NCI-H82 (cell line): ENCODE measurements around the gene MTOR.

ENCODE experiments used
- DNase-seq: peaks from one replicate; lab custom pipeline; 2025; lab: John Stamatoyannopoulos, UW

Gene MTOR

DNA sequence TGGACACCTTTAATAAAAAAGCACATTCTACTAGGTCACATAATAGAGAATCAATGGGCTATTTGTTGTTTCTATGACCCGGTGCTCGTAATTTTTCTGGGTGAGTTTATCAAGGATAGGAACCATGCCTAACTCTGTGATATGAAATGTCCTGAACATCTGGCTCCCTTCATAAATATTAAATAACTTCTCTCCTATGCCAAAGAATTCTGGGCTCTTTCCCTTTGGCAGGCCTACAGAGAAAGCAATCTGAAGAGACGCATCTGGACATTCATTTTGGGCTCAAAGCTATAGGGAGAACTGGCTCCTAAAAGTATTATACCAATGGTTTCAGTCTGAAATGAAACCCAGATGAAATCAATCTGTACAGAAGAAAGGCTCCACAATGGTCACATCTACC, 112.0 kb downstream of the MTOR start:
- no peak for DNase-seq

DNA sequence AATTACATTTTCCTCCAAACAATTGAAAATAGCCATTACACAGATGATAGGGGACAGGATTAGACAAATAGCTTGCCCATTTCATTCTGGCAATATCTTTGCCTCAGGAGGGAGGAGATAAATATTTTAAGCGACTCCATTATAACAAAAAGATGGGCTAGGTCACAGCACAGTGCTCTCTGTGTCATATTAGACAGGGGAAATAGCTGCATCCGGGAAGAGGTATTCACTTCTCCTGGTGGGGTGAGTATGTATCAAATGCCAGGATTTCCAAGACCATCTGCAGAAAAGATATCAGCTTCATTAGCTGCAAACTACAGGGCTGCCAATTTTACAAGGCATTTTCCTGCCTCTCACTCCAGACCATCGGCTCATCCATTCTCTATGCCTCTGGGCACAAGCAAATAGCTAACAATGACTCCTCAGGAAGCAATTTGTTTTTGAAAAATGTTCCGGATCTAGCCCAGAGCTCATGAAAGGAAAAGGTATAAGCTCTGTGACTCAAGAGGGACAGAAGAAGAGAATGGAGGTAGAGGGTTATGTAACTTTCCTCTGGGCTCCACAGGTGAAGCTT, 115.1 kb downstream of the MTOR start:
- DNase-seq: no peak

DNA sequence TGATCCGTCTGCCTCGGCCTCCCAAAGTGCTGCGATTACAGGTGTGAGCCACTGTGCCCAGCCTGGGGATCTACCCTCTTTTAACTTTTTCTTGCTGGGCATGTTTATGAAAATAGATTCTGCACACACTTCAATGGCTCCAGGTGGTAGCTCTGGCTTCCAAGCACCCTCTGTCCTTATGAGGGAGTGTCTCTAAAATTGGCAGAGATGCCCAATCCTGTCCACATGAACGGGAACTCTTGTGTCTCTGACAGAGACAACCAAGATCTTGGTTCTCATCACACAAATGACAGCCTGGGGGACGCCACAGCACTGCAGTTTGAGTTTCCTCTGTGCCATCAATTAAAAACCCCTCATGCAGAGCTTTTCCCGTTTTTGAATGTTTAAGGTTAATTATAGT, 116.6 kb downstream of the MTOR start:
- DNase-seq: no peak

DNA sequence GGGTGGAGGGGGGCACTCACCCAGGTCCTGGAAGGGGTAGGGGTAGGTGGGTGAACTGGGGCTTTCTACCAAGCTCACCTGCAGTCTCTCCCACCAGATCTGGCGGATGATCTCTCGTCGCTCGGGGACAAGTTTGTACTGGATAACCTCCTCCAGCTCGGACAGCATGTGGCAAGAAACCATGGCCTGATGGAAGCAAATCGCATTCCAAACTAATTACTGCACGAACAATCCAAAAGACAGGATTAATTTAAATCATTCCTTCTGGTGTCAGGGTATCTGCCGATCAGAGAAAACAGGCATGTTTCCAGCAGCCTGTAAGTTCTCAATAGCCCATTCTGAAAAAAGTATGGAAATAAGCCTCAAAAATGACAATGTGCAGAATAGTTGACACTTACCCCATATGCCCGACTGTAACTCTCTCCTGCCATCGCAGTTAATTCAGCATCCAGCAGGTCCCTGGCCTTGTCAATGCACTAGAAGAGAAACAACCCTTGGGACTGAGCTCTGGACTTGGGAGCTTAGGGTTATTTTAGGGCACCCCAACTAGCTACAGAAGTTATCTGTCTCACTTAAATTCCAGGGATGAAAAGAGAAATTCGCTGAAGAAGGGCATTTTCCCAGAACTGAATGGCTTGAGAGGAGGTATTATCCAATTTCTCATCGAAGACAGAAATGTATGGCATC, 117.6 kb downstream of the MTOR start:
- DNase-seq: peak; percentile 77

DNA sequence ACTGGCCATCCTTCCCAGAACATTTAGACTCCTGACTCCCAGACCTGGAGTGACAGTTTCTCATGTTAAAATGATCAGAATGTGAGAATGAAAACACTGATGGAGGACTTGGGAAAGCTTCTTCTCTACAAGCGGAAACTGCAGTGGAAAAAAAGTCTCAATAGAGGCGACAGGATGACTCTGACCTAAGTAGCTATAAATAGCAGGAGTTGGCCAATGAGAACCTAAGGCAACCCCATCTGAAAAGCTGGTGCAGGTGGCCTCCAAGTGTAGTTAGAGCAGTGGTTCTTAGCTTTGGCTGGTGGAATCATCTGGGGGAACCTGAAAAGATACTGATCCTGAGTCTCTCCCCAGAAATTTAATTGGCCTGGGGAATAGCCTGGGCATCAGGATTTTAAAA, 118.4 kb downstream of the MTOR start:
- no peak for DNase-seq

DNA sequence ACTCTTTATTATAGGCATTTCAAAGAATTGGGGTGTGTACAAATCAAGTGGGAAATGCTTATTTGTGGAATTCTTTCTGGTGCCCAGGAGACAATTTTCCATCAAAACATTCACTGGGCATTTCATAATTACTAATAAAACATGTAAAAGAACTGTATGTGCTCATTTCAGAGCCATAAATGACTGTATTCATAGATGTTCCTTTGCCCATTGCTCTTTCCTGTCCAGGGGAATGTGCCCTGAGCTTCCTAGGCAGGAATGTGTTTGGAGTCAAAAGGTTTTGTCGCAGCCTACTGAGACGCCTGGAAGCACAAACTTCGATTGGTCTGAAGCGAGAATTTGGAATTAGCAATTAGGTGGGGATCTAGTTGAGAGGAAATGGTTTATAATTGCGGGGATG, 119.0 kb downstream of the MTOR start:
- DNase-seq: no peak

DNA sequence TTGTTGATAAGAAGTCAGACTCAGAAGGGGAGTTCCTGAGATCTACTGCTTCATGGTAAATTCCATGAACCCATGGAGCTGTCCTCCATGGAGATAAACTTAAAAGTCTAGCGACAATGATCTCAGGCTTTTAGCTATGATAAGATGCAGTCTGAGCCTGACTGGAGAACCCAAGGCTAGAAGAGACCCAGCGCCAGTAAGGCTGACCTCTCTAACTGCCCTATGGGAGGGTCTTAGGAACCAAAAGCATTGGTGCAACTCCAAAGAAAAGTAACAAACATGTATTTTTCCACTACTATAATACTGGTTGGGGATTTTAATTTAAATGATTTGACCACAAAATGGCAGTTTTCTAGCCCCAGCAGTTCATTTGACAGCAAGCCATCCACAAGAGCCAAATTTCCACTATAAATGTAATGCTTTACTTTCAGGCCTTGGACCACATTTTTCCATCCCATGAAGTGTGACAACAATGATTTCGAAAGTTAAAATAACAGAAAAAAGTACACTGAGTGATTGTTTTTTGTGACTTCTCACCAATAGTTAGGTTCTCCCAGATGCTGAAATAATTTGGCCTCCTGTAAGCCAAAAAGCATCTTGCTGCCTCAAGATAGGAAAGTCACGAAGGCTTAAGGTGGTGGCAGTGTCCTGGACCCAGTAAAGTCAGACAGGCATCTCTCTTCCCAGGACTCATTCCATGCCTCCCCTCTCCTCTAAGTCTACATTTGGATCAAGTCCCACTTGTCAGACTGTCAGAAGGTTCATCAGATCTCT, 119.5 kb downstream of the MTOR start:
- DNase-seq: no peak

DNA sequence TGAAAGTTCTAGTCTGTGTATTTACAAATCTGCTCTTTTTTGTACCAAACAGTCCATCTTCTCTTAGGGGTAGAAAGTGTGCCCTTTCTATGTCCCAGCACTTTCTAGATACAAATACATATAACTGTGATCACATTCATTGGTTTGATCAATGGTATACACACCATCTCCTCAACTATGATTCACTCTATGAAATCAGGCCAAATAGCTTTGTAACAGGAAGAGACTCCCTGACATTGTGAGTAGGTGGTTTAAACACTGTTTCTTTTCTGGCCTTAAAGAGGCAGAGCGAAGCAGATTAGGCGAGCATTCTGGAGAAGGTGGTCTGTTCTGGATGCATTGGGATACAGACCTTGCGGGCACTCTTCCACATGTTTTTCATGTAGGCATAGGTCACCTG, 123.4 kb downstream of the MTOR start:
- DNase-seq: no peak

DNA sequence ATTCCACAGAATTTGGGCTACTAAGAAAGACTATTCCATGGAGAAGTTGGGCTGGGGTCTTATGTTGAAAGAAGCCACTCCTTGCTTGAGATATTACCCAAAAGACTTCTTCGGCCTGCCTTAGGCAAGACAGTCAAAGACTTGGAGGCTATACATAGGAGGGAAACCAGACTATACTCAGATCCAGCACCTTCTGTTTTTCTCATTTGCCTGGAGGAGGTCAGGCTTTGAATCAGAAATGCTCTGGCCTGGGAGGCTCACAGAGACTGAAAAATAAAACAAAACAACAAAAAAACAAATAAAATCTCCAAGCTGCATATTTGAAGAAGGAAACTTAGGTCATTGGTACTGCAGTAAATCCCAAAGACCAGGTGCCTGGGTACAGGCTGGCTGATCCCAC, 124.3 kb downstream of the MTOR start:
- DNase-seq: no peak

DNA sequence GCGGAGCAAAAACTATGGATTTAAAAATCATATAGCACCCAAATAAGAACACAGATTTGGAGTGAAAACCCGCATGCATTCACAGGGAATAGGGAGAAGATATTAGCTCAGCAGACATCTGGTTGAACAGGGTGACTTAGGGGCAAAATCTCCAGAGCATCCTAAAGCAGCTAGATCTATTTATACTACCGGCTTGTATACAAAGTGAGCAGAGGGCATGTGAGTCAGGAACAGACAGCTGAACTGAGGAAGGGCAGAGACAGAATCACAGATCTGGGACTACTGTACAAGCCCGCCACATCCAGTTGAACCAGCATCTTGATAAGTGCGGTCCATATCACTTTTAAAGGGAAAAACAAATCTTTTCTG, 127.5 kb downstream of the MTOR start:
- peak; percentile 65 for DNase-seq

DNA sequence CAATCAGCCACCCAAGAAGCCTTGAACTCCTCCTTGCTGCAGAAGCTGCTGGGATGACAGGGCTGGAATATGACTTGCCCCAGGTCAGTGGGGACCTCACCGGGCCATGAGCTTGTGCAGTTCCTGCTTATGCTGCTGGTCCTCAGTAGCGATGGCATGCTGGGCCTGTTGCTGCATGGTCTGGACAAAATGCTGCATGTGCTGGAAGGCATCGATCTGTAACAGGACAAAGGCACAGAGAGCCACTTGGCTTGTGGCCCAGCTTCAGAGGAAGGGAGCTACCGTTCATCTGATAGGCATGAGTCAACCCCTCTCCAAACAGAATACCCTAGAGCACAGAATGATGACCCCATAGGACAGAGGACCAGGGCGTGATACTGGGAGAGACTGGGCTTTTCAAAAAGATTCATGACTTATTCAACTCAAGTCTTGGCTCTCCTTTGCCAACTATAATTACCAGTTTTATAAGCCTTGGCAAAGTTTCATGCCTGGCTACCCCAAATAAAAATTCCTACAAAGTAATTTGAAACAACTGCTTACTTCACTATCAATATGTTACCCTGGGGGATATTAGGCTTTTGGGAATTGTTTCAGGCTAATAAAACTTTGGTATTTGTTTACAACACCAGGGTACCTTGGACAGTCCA, 128.0 kb downstream of the MTOR start:
- DNase-seq: no peak

DNA sequence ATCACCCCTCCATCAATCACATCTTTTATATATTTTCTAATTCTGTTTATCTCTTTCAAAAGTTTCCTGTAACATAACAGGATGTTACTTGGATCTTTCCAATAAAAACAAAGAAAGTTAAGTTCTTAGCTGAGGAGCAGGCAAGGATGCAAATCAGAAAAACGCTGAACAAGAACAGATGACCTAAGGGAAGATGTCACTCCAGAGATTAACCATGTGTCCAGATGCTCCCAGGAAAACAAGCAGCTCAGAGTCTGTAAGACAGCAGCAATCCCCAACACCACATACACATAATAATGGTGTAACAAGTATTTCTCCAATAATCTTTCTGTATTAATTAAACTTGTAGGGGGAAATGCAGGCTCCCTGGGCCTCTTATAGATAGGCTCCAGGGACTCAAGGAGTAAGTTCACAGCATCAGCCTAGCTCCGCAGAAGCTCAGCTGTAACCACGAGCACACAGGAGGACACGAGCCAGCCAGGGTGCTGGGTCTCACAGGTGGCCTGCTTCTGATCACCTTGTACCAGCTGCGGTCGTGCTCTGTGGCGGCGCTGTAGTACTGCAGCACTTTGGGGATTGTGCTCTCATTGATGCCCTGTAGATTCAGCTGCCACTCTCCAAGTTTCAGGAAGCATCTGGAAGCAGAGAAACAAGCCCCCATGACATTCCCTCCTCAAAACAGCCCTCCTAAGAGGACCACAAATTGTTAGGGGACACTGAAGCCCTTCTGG, 129.6 kb downstream of the MTOR start:
- peak; percentile 94 for DNase-seq

DNA sequence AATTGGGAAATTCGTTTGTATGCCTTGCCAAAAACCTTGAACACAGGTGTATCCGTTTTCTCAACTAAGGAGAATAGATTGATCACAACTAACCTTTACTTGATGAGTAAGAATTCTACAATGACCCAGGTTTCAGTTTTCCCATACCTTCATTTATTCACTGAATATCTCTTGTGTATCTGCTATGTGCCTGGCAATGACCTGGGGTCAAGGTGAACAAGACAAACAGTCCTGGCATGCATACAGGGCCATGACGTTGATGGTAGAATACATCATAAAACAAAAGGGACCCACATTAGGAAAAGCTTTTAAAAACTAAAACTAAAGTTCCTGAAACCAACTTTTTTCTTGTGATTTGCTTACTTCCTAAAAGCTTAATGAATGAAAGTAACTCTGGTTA, 130.5 kb downstream of the MTOR start:
- DNase-seq: no peak

DNA sequence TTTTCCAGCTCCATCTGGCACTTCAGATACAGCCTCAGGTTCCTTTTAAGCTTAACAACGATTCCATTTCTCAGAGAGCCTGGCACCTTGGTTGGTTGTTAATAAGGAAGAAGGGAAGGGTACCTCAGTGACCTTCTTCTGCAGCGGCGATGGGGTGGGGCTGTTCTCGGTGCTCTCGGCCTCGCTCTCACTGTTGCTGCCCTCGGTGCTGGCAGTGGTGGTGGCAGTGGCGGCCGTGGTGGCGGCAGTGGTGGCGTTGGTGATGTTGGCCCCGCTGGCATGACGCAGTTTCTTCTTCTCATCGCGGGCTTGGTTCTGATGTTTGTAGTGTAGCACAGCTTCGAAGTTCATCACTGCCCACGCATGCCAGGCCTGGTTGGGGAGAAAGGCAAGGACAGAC, 131.9 kb downstream of the MTOR start:
- DNase-seq: no peak

DNA sequence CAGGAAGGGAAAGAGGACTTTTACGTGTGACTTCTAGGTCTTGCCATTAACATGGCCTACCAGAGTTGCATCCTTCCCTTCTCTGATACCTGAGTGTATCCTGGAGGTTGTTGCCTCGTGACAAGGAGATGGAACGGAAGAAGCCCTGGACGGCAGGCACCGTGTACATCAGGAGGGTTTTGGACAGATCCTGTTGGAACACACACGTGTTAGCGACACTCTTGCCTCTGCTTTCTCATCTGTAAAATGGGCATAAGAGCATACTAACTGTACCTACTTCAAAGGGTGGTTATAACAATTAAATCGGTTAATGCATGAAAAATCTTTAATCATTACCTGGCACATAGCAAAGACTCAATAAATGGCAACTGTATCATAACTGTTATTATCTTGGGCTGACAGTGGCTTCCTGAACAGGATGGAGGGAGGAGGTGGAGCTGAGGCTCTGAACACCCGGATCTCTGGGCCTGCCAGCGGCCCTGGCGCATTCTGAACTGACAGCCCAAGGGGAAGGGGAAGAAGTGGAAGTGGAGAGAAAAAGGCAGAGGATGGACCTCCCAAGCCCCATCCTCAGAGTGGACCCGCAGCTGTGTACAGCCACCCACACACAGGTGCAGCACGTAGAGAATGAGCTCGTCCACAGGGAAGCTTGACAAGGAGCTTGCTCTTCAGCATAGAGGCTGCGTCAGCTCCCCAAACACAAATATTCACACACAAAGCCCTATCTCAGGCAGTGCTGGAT, 132.5 kb downstream of the MTOR start:
- DNase-seq: no peak

DNA sequence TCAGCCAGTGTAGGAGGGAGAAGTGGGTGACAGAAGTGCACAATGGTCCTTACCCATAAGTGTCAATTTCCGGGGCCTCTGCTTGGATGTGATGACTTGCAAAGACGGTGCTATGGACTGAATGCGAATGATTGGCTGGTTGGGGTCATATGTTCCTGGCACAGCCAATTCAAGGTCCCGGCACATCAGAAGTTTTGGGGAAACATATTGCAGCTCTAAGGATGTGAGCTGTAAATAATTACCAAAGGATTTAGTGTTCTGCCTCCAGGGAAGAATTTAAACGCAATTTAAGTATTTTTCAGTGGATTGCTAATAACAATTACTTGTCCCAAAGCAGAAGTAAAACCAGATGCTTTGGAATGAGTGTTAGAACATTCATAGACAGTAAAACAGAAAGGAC, 135.8 kb downstream of the MTOR start:
- no peak for DNase-seq

DNA sequence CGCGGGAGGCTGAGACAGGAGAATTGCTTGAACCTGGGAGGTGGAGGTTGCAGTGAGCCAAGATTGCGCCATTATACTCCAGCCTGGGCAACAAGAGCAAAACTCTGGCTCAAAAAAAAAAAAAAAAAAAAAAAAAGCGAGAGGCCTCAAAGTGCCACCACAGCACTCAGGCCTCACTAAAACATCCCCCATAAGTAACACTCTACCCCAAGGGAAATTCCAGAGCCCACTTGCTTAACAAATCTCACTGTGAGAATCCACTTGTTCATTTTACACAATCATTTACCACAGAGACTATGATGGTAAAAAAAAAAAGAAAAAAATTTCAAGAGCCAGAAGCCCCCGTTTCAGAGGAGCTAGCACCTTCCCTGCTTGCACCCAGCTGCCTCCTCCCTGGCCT, 136.4 kb downstream of the MTOR start:
- DNase-seq: no peak

DNA sequence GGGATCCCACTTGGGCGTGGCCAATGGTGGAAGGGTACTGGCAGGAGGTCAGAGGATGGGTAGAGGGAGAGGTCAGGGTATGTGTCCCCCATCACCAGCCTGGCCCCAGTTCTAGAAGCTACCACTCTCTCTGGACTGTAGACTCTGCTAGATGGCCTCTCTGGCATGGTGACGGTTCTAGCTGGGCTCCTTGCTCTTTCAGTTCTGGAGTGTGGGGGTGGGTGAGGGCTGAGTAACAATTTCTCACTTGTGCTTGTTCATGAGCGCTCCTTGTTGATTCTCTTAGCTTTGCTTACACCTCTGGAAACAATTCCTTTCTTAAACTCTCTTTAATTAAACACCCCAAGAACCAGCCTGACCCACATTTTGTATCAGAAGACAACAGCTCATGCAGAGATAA, 137.4 kb downstream of the MTOR start:
- DNase-seq: no peak

DNA sequence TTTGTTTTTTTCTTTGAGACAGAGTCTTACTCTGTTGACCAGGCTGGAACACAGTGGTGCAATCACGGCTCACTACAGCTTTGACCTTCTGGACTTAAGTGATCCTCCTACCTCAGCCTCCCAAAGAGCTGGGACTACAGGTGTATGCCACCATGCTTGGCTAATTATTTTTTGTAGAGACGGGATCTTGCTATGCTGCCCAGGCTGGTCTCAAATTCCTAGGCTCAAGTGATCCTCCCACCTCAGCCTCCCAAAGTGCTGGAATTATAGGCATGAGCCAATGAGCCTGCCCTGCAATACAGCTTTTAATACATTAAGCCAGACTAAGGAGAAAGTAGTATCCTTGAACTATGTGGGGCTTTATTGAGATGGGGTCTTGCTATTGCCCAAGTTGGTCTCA, 146.0 kb downstream of the MTOR start:
- DNase-seq: no peak

DNA sequence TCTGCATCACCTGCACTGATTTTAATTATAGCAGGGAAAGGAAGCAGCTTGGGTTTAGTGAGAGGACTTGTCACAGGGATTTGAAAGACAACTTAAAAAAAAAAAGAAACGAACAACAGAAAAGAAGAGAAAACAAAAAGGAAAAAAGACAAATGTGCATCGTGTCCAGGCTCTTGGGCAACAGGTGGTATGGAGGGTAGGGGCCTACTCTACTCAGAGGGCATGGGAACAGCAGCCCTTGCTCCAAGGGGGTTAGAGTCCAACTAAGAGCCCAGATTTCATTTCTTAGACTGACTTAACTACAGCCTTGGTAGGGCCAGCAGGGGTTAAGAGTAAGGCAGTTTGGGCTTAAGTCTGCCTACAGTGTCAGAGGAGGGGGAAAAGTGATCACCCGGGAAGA, 147.4 kb downstream of the MTOR start:
- DNase-seq: no peak

DNA sequence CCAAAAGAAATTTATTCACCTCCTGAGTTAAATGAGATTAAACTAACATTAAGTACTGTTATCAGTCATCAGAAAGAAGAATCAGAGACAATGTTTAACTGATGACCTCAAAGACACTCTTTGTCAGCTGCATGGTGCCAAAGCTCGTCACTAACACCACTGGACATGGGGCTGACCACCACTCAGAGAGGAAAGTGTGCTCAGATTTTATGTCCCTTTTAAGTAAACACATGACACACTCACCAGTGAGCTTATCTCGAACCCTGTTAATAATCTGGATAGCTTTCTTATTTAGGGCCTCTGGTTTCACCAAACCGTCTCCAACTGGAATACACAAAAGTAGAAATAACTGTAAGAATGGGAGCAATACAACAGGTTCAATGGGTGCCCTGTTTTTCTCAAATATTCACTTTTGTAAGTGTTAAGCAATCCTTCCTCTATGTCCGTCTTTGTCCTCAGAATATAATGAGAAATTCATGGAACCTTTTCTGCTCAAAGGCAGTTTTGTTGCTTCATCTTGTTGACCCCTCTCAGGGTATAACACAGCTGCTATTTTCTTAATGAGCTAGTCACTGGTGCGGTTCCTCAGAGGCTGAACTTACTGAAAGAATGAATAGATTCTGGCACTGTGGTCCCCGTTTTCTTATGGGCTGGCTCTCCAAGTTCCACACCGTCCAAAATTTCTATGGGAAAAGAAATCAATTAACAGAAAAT, 153.1 kb downstream of the MTOR start:
- no peak for DNase-seq
